ENCODE data around the gene GAK.

Gene GAK

GRCh38 chr4:964346-965025 is 32.4 kb upstream of the GAK start:
- no peak for DNase-seq (ENCODE audit: low read depth)

- no peak for DNase-seq (ENCODE audit: low read depth)
These were observed 31.4 kb upstream of the GAK start for GRCh38 chr4:963276-964225.

GRCh38 chr4:962231-963208 is 30.4 kb upstream of the GAK start:
- no peak for DNase-seq (ENCODE audit: low read depth)

GRCh38 chr4:961351-962230 is 29.5 kb upstream of the GAK start:
- DNase-seq (ENCODE audit: low read depth), result no peak

GRCh38 chr4:960636-961350 is 28.7 kb upstream of the GAK start:
- no peak for DNase-seq (ENCODE audit: low read depth)

- no peak for DNase-seq (ENCODE audit: low read depth)
These were observed 28.1 kb upstream of the GAK start for GRCh38 chr4:960140-960635.

- no peak for DNase-seq (ENCODE audit: low read depth)
These were observed 27.4 kb upstream of the GAK start for GRCh38 chr4:959338-960139.

- no peak for DNase-seq (ENCODE audit: low read depth)
These were observed 26.7 kb upstream of the GAK start for GRCh38 chr4:958696-959337.

GRCh38 chr4:958314-958665 is 26.2 kb upstream of the GAK start:
- DNase-seq (ENCODE audit: low read depth), result no peak

- no peak for DNase-seq (ENCODE audit: low read depth)
These were observed 25.6 kb upstream of the GAK start for GRCh38 chr4:957581-958313.

GRCh38 chr4:957231-957580 is 25.1 kb upstream of the GAK start:
- no peak for DNase-seq (ENCODE audit: low read depth)

GRCh38 chr4:956531-957230 is 24.6 kb upstream of the GAK start:
- no peak for DNase-seq (ENCODE audit: low read depth)

GRCh38 chr4:955931-956381 is 23.8 kb upstream of the GAK start:
- no peak for DNase-seq (ENCODE audit: low read depth)

GRCh38 chr4:955161-955921 is 23.2 kb upstream of the GAK start:
- DNase-seq (ENCODE audit: low read depth), result no peak

GRCh38 chr4:954211-955020 is 22.3 kb upstream of the GAK start:
- DNase-seq (ENCODE audit: low read depth), result no peak

- DNase-seq (ENCODE audit: low read depth), result no peak
These were observed 21.4 kb upstream of the GAK start for GRCh38 chr4:953574-953915.

Measured in fibroblast of the conjunctiva (primary cell).